22Rv1 (cell line): ENCODE results near the gene KRT34.

Experiments
- CTCF ChIP-seq: fragments of 450-650 bp; IDR thresholded peaks from 2 replicates; pipeline ENCODE4 v1.5.1; 2017; ENCODE audit warnings: mild to moderate bottlenecking
- ZFX ChIP-seq: fragments of 450-650 bp; IDR thresholded peaks from 2 replicates; pipeline ENCODE4 v1.6.1; 2017; ENCODE audit warnings: antibody characterized with exemption, borderline replicate concordance

GRCh38 chr17:41382394-41382793, 288 bp upstream of the KRT34 start:
- TF ChIP-seq CTCF: no peak
- TF ChIP-seq ZFX: no peak
